Measurements from ENCODE around the gene HS3ST5. TPM values are rescaled to one million over a fixed set of nuclear protein-coding genes. Genes with fewer than 3 reads are reported as not detected.

HS3ST5 gene
- total RNA-seq, 1 experiment from 2014 or later, result not detected

GRCh38 chr6:114090626-114091025 lies 252.2 kb downstream of the HS3ST5 start:
- no peak overlapping the region for H3K4me3 ChIP-seq (replicated peaks in 1 of 2; ENCODE audit: low read depth in 1 of 2, low read length in 2 of 2)
- ChIA-PET RAD21 (ENCODE audit: low non-redundant PET in 1 of 2, low total read pairs in 2 of 2, uncharacterized antibody in 2 of 2, unreplicated experiment in 2 of 2) (no interaction called here), POLR2A (no interaction called here), CTCF (no interaction called here)
- no peaks in the 10 kb centered on the region for H4K20me1 ChIP-seq (ENCODE audit: insufficient read depth)
- no peak overlapping the region for H2AFZ ChIP-seq (ENCODE audit: low read depth, low read length, poor library complexity, severe bottlenecking)
- TF ChIP-seq FOSL1 (IDR thresholded peaks at IDR 0.05; ENCODE audit: low read depth) (no peak), CEBPB (IDR thresholded peaks at IDR 0.05; ENCODE audit: low read depth) (no peak), SP1 (IDR thresholded peaks at IDR 0.05; ENCODE audit: low read depth) (no peak), ELF1 (IDR thresholded peaks at IDR 0.05; ENCODE audit: borderline replicate concordance, low read depth) (no peak), ATF3 (IDR thresholded peaks at IDR 0.05) (no peak), YY1 (IDR thresholded peaks at IDR 0.05; ENCODE audit: extremely low read depth, insufficient replicate concordance, low read depth, low read length) (no peak), ZBTB33 (IDR thresholded peaks at IDR 0.05; ENCODE audit: extremely low read depth, insufficient replicate concordance, low read length) (no peak), RAD21 (IDR thresholded peaks at IDR 0.05; ENCODE audit: low read depth) (no peak), EZH2 (IDR thresholded peaks at IDR 0.05) (no peak), POLR2A (IDR thresholded peaks at IDR 0.05; ENCODE audit: borderline replicate concordance, extremely low read depth, insufficient read depth, insufficient read length) (no peak), JUND (IDR thresholded peaks at IDR 0.05) (no peak), MAX (IDR thresholded peaks at IDR 0.05) (no peak), EZH2phosphoT487 (IDR thresholded peaks at IDR 0.05; ENCODE audit: borderline replicate concordance) (no peak), EGR1 (IDR thresholded peaks at IDR 0.05; ENCODE audit: low read depth) (no peak)
- no peaks in the 10 kb centered on the region for H3K9me2 ChIP-seq (ENCODE audit: insufficient read depth)
- no peaks in the 10 kb centered on the region for H3K79me2 ChIP-seq (ENCODE audit: insufficient read depth, low read length)
- ATAC-seq (no peak), DNase-seq (ENCODE audit: low read depth, low spot score) (no peak)
- H3K4me2 ChIP-seq (ENCODE audit: low read length), result no peak overlapping the region
- no peaks in the 10 kb centered on the region for H3K9me3 ChIP-seq (ENCODE audit: control insufficient read depth in 1 of 2, insufficient read depth in 1 of 2, low read depth in 1 of 2, low read length in 2 of 2)
- no peak overlapping the region for H3K9ac ChIP-seq (ENCODE audit: low read length)
- H3K4me1 ChIP-seq (ENCODE audit: control insufficient read depth in 1 of 2, insufficient read depth in 2 of 2, low read length in 2 of 2), result no peaks in the 10 kb centered on the region
- H3K27ac ChIP-seq (ENCODE audit: low read depth, low read length), result no peak overlapping the region
- no peaks in the 10 kb centered on the region for H3K36me3 ChIP-seq (ENCODE audit: control insufficient read depth in 1 of 2, insufficient read depth in 2 of 2, low read length in 2 of 2)
- no peaks in the 10 kb centered on the region for H3K27me3 ChIP-seq (ENCODE audit: insufficient read depth, low read length)
- no TSS peak for BruUV-seq (replicated peaks)
- intact Hi-C loops (cut with micrococcal nuclease), result no loop called here

Data from HCT116 (cell line).